Skeletal muscle tissue (tissue), 4 donors: ENCODE results near the gene CD70. TPM values are rescaled to one million over a fixed set of nuclear protein-coding genes. Genes with fewer than 3 reads are reported as not detected.
A peak's percentile ranks its signal among the peaks of the same experiment; 100 is the strongest.
"Not testable (repeated sequence)": the region's sequence is repeated elsewhere in the genome, so short reads cannot be mapped to it uniquely, and the experiment has no call there.

Experiments used
- H3K27ac ChIP-seq: one replicate; pipeline ENCODE4 v1.7.0; 2013; ENCODE audit warnings: mild to moderate bottlenecking, low read depth, low read length, inconsistent platforms
- H3K27me3 ChIP-seq, 3 donors: one replicate each; pipeline ENCODE4 v1.7.0; 2013; ENCODE audit warnings: low read length in 3 of 3; ENCODE audit not compliant: control insufficient read depth in 3 of 3, insufficient read depth in 3 of 3
- H3K36me3 ChIP-seq, 3 donors: one replicate each; pipeline ENCODE4 v1.7.0; 2013; ENCODE audit warnings: low read length in 3 of 3; ENCODE audit not compliant: control insufficient read depth in 3 of 3, insufficient read depth in 3 of 3
- H3K4me1 ChIP-seq, 3 donors: one replicate each; pipeline ENCODE4 v1.7.0; 2013; ENCODE audit warnings: low read length in 3 of 3, mild to moderate bottlenecking in 3 of 3; ENCODE audit not compliant: control insufficient read depth in 3 of 3, insufficient read depth in 3 of 3
- H3K4me3 ChIP-seq, 3 donors: one replicate each; pipeline ENCODE4 v1.7.0; 2013; ENCODE audit warnings: low read length in 3 of 3
- H3K9ac ChIP-seq, 3 donors: one replicate each; pipeline ENCODE4 v1.7.0; 2013; ENCODE audit warnings: low read length in 3 of 3, mild to moderate bottlenecking in 3 of 3, moderate library complexity in 2 of 3, low read depth in 1 of 3
- H3K9me3 ChIP-seq, 3 donors: one replicate each; pipeline ENCODE4 v1.7.0; 2013; ENCODE audit warnings: low read length in 3 of 3; ENCODE audit not compliant: control insufficient read depth in 3 of 3
- total RNA-seq: library from RNA; depleted of rRNA; stranded (reverse); fragments of >200 nt; gene quantifications from one replicate; pipeline ENCODE4 v1.2.3, GENCODE V29; 2014
- donor health status: Osteomylitis.

The CD70 gene
- total RNA-seq: 1.0 TPM

- Histone ChIP-seq H3K4me3 (peak within 1 kb of the TSS in 1 of 3 donors; percentile 54), H3K9ac (no peak within 1 kb of the TSS), H3K4me1 (peaks cover 4 to 17% (median 7%) of the 10 kb centered on the region in 3 donors), H3K27me3 (peaks cover 54 to 75% (median 66%) of the 10 kb centered on the region in 3 donors), H3K27ac (no peak within 1 kb of the TSS), H3K9me3 (no peaks in the 10 kb centered on the region), H3K36me3 (no peaks in the 10 kb centered on the region)
These were observed at the start of gene CD70 for GRCh38 chr19:6590827-6591319. CD70 (minus strand) TSS chr19:6591150; CDS start chr19:6591002, 148 bp downstream.

GRCh38 chr19:6640333-6640732, 49.4 kb upstream of the CD70 start:
- H3K4me3 ChIP-seq, H3K9ac ChIP-seq, H3K9me3 ChIP-seq, H3K4me1 ChIP-seq, H3K27ac ChIP-seq, H3K36me3 ChIP-seq: not testable (repeated sequence)
- peaks cover 0 to 15% (median 0%) of the 10 kb centered on the region in 3 donors for H3K27me3 ChIP-seq

- Histone ChIP-seq H3K27ac (no peak overlapping the region), H3K9me3 (no peaks in the 10 kb centered on the region), H3K4me3 (no peak overlapping the region), H3K27me3 (peaks cover 0 to 12% (median 0%) of the 10 kb centered on the region in 3 donors), H3K4me1 (no peaks in the 10 kb centered on the region), H3K36me3 (no peaks in the 10 kb centered on the region), H3K9ac (no peak overlapping the region)
These were observed 48.5 kb upstream of the CD70 start for GRCh38 chr19:6639439-6639838.

- H3K27me3 ChIP-seq, H3K27ac ChIP-seq, H3K4me3 ChIP-seq: not testable (repeated sequence)
These were observed 42.5 kb upstream of the CD70 start for GRCh38 chr19:6633456-6633813.

GRCh38 chr19:6632747-6633455, 42.0 kb upstream of the CD70 start:
- H3K27ac ChIP-seq, H3K4me1 ChIP-seq, H3K4me3 ChIP-seq, H3K9me3 ChIP-seq, H3K9ac ChIP-seq, H3K36me3 ChIP-seq, H3K27me3 ChIP-seq: not testable (repeated sequence)

More at GRCh38 chr19:6633456-6633813, 42.5 kb upstream of the CD70 start:
- H3K9ac ChIP-seq, H3K36me3 ChIP-seq, H3K4me1 ChIP-seq, H3K9me3 ChIP-seq: not testable (repeated sequence)

GRCh38 chr19:6632002-6632621, 41.2 kb upstream of the CD70 start:
- Histone ChIP-seq H3K36me3 (no peaks in the 10 kb centered on the region), H3K9me3 (no peaks in the 10 kb centered on the region), H3K4me3 (no peak overlapping the region), H3K27ac (no peak overlapping the region), H3K4me1 (no peaks in the 10 kb centered on the region), H3K27me3 (no peaks in the 10 kb centered on the region), H3K9ac (no peak overlapping the region)

- H3K36me3 ChIP-seq: no peaks in the 10 kb centered on the region
- H3K9me3 ChIP-seq: peaks cover 0 to 3% (median 0%) of the 10 kb centered on the region in 3 donors
- no peak overlapping the region for H3K27ac ChIP-seq
- no peak overlapping the region for H3K9ac ChIP-seq
- H3K4me1 ChIP-seq: no peaks in the 10 kb centered on the region
- H3K4me3 ChIP-seq: no peak overlapping the region
- no peaks in the 10 kb centered on the region for H3K27me3 ChIP-seq
These were observed 35.8 kb upstream of the CD70 start for GRCh38 chr19:6626764-6627163.

GRCh38 chr19:6617374-6617773, 26.4 kb upstream of the CD70 start:
- Histone ChIP-seq H3K9ac (no peak overlapping the region), H3K4me3 (no peak overlapping the region), H3K36me3 (no peaks in the 10 kb centered on the region), H3K4me1 (no peaks in the 10 kb centered on the region), H3K9me3 (peaks cover 0 to 2% (median 0%) of the 10 kb centered on the region in 3 donors), H3K27ac (no peak overlapping the region), H3K27me3 (peaks cover 0 to 2% (median 0%) of the 10 kb centered on the region in 3 donors)

GRCh38 chr19:6616011-6616410, 25.1 kb upstream of the CD70 start:
- Histone ChIP-seq H3K27me3 (peaks cover 0 to 2% (median 0%) of the 10 kb centered on the region in 3 donors), H3K9me3 (peaks cover 0 to 2% (median 0%) of the 10 kb centered on the region in 3 donors), H3K4me1 (no peaks in the 10 kb centered on the region), H3K36me3 (no peaks in the 10 kb centered on the region), H3K9ac (no peak overlapping the region), H3K27ac (no peak overlapping the region), H3K4me3 (no peak overlapping the region)

- H3K9ac ChIP-seq: no peak overlapping the region
These were observed 22.8 kb upstream of the CD70 start for GRCh38 chr19:6613711-6614110.

More at GRCh38 chr19:6613711-6614110, 22.8 kb upstream of the CD70 start:
- Histone ChIP-seq H3K4me1 (no peaks in the 10 kb centered on the region), H3K27ac (no peak overlapping the region), H3K9me3 (peaks cover 0 to 2% (median 0%) of the 10 kb centered on the region in 3 donors), H3K36me3 (no peaks in the 10 kb centered on the region), H3K27me3 (peaks cover 0 to 2% (median 0%) of the 10 kb centered on the region in 3 donors), H3K4me3 (no peak overlapping the region)
